Ramos (cell line): ENCODE results near the gene UBQLN4.

Source experiments
- in situ Hi-C: fragments of 300-500 bp; cut with MboI; formaldehyde crosslinking; loops from one replicate; pipeline ENCODE4 v1.14.3; 2022; ENCODE audit warnings: low sequenced_read_pairs; ENCODE audit not compliant: unreplicated experiment

The UBQLN4 gene

DNA sequence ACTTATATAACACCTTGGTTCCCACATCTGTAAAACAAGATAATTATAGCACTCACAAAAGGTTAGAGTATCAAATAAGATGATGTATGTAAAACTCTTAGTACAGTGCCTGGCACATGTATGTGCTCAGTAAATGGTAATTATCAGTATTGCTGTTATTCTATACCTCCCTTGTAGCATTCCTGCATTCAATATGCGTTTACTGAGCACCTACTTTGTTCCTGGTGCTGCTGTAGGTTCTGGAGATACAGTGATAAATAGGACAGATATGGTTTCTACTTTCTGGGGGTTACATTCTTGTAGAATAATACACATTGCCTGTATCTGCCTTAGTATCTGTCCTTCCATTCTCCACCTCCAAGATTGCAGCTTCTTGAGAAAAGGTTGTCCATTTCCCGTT lies 31.6 kb downstream of the UBQLN4 start:
- in situ Hi-C loops, result no loop called here

DNA sequence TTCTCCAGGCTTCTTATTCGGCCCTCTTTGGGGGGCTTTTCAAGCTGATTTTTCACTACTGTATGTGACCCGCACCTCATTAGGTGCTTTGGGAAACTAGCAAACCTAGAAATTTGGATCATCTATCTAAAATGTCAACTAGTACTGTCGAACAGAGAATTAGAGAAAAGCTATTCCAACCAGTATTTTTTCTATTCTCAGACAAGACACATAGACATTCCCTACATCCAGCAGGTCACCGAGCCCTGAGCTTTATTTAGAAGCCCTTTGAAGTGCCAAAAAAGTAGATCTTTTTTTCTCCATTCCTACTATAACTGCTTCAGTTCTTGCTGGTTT lies 32.5 kb downstream of the UBQLN4 start:
- in situ Hi-C loops, result no loop called here

- in situ Hi-C loops, result no loop called here
These were observed 33.1 kb downstream of the UBQLN4 start, which contains the start of gene SSR2 for GRCh38 chr1:156020293-156021092. Gene SSR2, minus strand, starts transcription at chr1:156020951. Its CDS starts 784 bp downstream, at chr1:156020167.

DNA sequence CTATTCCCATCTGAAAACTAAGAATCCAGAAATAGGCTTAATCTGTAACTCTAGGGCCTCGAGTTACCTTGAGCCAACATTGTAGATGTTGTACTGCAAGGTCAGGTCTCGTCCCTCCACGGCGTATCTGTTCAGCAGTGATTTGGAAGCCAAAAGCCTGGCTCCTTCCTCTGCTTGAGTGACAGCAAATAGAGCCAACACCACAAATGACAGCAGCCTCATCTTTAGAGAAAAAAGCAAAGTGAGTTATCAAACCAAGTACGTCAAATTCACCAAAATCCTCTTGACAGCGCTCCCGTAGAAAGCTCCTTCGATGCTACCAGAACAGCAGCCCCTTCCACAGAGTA lies 33.7 kb downstream of the UBQLN4 start:
- in situ Hi-C loops, result no loop called here

- in situ Hi-C loops, result no loop called here
These were observed 38.8 kb downstream of the UBQLN4 start for GRCh38 chr1:156014829-156015228.

DNA sequence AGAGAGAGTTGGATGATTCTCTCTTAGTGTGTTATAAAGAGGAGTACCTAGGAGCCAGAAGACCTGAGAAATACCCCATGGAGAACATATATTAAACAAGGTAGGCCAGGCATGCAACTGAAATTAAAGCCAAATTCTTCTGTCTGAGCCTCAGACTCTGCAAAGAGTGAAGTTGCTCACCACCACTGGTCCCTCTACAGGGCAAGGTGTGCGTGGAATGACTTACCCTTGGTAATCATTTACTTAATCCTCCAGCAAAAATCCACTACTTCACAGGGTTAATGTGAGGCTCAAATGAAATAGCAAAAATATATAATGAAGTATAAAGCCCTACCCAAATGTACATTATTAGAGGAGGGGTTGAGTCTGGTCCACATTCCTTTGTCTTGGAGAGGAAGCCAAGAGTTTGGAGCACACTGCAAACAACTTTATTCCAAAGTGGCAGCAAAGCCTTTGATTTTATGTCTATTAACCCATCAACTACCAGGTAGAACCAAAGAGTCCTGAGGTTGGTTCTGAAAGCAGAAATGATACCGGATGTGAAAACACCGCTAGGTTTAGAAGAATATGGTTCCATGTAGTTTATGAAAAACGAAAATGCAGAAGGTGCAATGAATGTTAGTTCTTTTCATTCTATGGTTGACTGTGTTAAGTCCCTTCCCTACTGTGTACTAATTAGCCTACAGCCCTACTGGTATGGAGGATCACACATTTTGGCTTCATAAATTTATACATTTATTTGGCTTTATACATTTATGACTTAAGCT lies 41.4 kb downstream of the UBQLN4 start:
- in situ Hi-C loops, result no loop called here

DNA sequence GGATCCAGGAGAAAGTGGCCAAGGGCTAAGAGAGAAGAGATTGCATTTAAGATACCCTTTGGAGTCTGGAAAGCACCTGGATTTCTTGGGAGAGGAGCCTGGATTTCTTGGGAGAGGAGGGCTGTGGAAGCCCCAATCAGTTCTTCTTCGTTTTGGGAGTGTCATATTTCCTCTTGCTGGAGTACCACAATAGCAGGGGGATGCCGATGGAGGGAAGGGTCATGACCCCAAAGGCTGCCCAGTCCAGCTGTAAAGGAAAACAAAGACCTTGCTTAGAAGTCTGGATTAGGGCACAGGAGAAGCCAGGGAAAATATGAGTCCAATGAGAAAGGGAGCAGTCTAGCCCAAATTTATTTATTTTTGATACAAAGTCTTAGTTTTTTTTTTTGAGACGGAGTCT lies 44.2 kb downstream of the UBQLN4 start:
- in situ Hi-C loops, result no loop called here

DNA sequence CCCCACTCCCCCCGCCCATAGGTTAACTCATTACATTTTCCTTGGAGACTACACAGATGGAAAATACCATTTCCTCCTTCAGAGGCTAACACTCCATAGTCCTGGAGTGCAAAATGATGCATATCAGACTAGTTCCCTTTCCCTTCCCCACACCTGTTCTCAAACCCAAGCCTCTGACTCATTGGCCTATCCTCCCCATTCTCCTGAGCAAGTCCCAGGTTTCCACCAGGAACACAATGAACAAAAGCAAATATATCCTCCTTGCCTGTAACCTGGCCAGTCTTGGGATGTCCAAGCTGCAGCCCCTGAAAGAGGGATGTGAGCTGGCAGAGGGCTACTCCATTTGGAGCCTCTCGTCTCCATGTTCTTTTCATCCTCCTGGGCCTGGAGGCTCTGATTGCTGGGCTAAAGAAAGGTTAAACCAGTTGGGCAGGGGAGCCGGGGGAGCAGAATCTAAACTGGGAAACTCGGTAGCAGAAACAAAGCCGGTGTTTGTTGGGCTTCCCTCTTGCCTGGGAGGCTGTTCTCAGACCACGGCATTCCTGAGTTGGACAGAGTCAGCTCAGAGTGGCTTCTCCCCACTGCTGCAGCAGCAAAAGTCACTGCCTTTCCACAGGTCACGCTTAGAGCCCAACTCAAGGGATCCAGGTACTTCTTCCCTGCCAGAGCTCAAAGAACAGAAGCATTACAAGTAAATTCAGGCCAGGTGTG lies 46.8 kb downstream of the UBQLN4 start:
- in situ Hi-C loops, result no loop called here

- in situ Hi-C loops, result no loop called here
These were observed 48.6 kb downstream of the UBQLN4 start for GRCh38 chr1:156004843-156005584.

GRCh38 chr1:156003923-156004188 lies 49.7 kb downstream of the UBQLN4 start:
- in situ Hi-C loops, result no loop called here

DNA sequence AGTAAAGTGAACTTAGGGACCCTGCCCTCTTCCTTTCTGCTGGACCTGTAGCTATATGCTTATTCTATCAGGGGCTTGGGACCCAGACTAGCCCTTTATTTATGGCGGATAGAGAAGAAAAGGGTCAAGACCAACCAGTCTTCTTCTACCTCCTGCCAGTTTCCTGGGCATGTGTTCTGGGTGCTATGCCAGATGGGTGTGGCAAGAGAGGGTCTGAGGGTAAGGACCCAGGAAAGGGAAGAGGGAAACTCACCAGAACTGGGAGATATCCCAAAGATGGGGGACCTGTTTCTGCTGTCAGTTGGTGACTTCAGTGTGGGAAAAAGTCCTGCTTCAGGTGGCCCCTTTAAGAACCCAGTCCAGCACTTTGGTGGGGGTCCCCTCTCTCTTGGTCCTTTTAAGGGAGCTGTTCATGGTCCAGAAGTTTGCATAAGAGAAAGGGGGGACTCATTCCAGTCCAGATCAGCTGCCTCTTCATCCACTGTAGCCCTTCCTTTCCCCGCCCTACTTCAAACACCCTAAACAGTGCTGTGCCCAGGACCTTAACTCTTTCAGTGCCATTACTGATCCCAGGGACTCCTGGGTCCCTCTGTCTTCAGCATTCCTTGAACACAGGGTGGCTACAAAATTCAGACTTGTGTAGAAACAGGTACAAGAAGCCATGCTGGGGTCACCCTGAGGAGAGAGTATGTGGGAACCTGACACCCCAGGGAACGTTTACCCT lies 51.2 kb downstream of the UBQLN4 start:
- in situ Hi-C loops, result no loop called here

- in situ Hi-C loops, result no loop called here
These were observed 51.9 kb downstream of the UBQLN4 start for GRCh38 chr1:156001662-156002171.

DNA sequence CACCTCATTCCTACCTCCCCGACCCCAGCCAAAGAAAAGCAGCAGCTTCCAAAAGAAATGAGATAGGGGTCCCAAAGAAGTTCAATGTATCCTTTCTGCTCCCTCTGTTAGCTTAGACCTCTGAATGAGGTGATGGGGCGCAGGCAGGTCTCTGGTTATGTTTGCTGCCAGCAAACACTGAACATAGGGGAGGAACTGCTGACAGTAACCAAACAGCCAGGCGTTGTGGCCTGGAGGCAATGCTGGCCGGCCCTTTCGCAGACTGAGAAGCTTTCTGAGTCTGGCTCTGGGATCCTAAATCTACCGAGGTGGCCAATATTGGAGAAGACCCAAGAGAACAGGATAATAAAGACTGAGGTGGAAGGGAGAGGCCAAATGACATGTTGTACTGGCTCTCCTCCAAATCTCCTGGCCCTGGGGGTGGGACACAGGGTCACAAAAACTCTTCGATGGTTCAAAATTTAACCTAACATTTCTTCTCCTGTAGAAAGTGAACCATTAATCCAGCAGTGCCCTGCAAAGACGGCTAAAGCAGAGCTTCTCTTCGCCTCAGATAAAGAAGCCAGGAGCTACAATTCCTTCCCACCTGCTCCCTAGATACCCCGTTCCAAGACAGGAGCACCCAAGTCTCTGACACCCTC lies 52.5 kb downstream of the UBQLN4 start:
- in situ Hi-C loops, result no loop called here

GRCh38 chr1:155999964-156000363 lies 53.6 kb downstream of the UBQLN4 start:
- in situ Hi-C loops, result no loop called here

DNA sequence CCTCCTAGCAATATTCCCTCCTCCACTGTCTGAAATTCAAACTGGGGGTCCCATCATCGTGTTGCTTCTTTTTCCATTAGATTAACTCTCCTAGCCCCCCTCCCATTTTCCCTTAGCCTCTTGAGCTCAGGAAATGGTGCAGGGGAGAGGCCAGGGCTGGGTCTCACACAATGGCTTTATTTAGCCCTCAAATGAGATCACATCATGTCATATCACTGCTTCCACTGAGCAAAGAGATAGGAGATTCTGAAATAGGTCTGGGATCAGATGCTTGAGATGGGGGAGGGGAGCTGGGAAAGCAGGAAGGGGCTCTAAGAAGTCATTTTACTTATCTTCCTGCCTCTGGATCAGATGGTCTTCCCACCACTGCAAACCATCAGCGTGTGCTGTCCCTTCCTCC lies 57.4 kb downstream of the UBQLN4 start:
- in situ Hi-C loops, result no loop called here

DNA sequence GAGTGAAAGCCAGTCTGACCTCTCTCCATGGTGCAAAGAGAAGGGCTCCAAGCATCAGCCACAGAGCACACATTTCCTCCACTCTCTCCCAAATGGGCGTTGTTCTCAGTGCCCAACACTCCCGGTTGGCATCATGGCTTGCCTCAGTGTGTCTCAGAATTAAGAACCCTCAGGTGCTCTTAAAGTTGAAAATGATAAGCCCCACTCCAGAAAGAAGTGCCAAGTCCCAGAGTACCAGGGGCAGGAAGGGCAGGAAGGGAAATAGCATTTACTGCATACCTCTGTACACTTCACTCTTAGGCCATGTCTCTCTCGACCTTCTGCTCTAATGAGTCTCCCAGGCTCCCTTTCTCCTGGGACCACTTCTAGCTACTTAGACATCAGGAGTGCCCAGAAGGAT lies 60.0 kb downstream of the UBQLN4 start:
- in situ Hi-C loops, result loop anchor here (5.0 kb wide), 1 partner anchor 56 kb away; no protein-coding TSS in a partner anchor

- in situ Hi-C loops, result loop anchor here (5.0 kb wide), 1 partner anchor 53 kb away; no protein-coding TSS in a partner anchor
These were observed 63.4 kb downstream of the UBQLN4 start for GRCh38 chr1:155990005-155990739.

- in situ Hi-C loops, result loop anchor here (5.0 kb wide), 1 partner anchor 52 kb away; no protein-coding TSS in a partner anchor
These were observed 64.2 kb downstream of the UBQLN4 start for GRCh38 chr1:155989242-155990004.
